DND-41 (cell line): ENCODE measurements around the gene DENND6A.

Experiments used
- ATAC-seq: fragments of 200-7000 bp; cut with Tn5 transposase; 3 replicates; pipeline ENCODE4 v1.9.1; 2021; ENCODE audit warnings: low read depth; ENCODE audit not compliant: insufficient read depth
- DNase-seq: peaks from one replicate; pipeline ENCODE4 v3.0.0-alpha.2; 2020
- H2AFZ ChIP-seq: 2 replicates; pipeline ENCODE4 v1.6.0; 2012; ENCODE audit warnings: low read depth, low read length
- H3K27ac ChIP-seq: 2 replicates; pipeline ENCODE4 v1.5.1; 2012; ENCODE audit warnings: low read length, inconsistent platforms
- H3K27me3 ChIP-seq: fragments of 200-600 bp; sonication (generic); 2 replicates; pipeline ENCODE4 v1.6.0; 2012; ENCODE audit warnings: low read length, mild to moderate bottlenecking, inconsistent platforms; ENCODE audit not compliant: insufficient read depth, poor library complexity
- H3K36me3 ChIP-seq: 2 replicates; pipeline ENCODE4 v1.5.1; 2012; ENCODE audit warnings: low read length, inconsistent platforms; ENCODE audit not compliant: insufficient read depth
- H3K4me1 ChIP-seq: 2 replicates; pipeline ENCODE4 v1.5.1; 2012; ENCODE audit warnings: mild to moderate bottlenecking, low read length; ENCODE audit not compliant: insufficient read depth
- H3K4me2 ChIP-seq: 2 replicates; pipeline ENCODE4 v1.6.0; 2012; ENCODE audit warnings: mild to moderate bottlenecking, moderate library complexity, low read length, inconsistent platforms; ENCODE audit not compliant: insufficient read depth
- H3K4me3 ChIP-seq, 2 experiments: fragments of 200-600 bp in 1 of 2; shearing (Covaris generic) in 1 of 2; 2 replicates each; pipeline ENCODE4 v1.5.1; 2012 to 2016; ENCODE audit warnings: inconsistent platforms in 2 of 2, low read length in 2 of 2, mild to moderate bottlenecking in 2 of 2, low read depth in 1 of 2, moderate library complexity in 1 of 2
- H3K79me2 ChIP-seq: 2 replicates; pipeline ENCODE4 v1.6.0; 2012; ENCODE audit warnings: low read length, inconsistent platforms; ENCODE audit not compliant: insufficient read depth
- H3K9ac ChIP-seq: 2 replicates; pipeline ENCODE4 v1.6.0; 2012; ENCODE audit warnings: low read depth, mild to moderate bottlenecking, inconsistent platforms, low read length, moderate library complexity
- H3K9me3 ChIP-seq: 2 replicates; pipeline ENCODE4 v1.5.1; 2012; ENCODE audit warnings: low read length, moderate library complexity, mild to moderate bottlenecking, inconsistent platforms; ENCODE audit not compliant: insufficient read depth, severe bottlenecking
- H4K20me1 ChIP-seq: 2 replicates; pipeline ENCODE4 v1.6.0; 2012; ENCODE audit warnings: low read length; ENCODE audit not compliant: insufficient read depth
- CTCF ChIP-seq: IDR thresholded peaks from 2 replicates; pipeline ENCODE4 v1.5.1; 2012; ENCODE audit warnings: borderline replicate concordance, low read length, moderate library complexity, mild to moderate bottlenecking; ENCODE audit not compliant: poor library complexity, severe bottlenecking; ENCODE audit errors: extremely low read depth
- EZH2 ChIP-seq: IDR thresholded peaks from 3 replicates; pipeline ENCODE4 v1.6.1; 2012; ENCODE audit warnings: borderline replicate concordance, low read depth, mild to moderate bottlenecking, moderate library complexity, low read length, inconsistent platforms; ENCODE audit not compliant: severe bottlenecking

The DENND6A gene

GRCh38 chr3:57688291-57688690 is 4.6 kb downstream of the DENND6A start:
- Histone ChIP-seq H3K36me3 (peaks cover 33% of the 10 kb centered on the region), H3K27ac (no peak overlapping the region), H3K27me3 (no peaks in the 10 kb centered on the region), H3K9me3 (no peaks in the 10 kb centered on the region), H2AFZ (no peak overlapping the region), H3K79me2 (peaks cover 97% of the 10 kb centered on the region), H3K4me2 (peak overlapping the region; percentile 83; the same call in 1 of the 2 replicates), H4K20me1 (peaks cover 78% of the 10 kb centered on the region), H3K4me3 (no peak overlapping the region), H3K4me1 (peaks cover 46% of the 10 kb centered on the region), H3K9ac (no peak overlapping the region)
- ATAC-seq (no peak), DNase-seq (no peak)
- TF ChIP-seq CTCF: no peak
- no peak for TF ChIP-seq EZH2

GRCh38 chr3:57683286-57683685 is 9.6 kb downstream of the DENND6A start:
- Histone ChIP-seq H2AFZ (no peak overlapping the region), H3K9me3 (no peaks in the 10 kb centered on the region), H4K20me1 (peaks cover 78% of the 10 kb centered on the region), H3K27me3 (no peaks in the 10 kb centered on the region), H3K4me2 (no peak overlapping the region), H3K4me3 (no peak overlapping the region), H3K9ac (no peak overlapping the region), H3K4me1 (peaks cover 16% of the 10 kb centered on the region), H3K36me3 (peaks cover 49% of the 10 kb centered on the region), H3K79me2 (peaks cover 98% of the 10 kb centered on the region), H3K27ac (no peak overlapping the region)
- DNase-seq (no peak), ATAC-seq (no peak)
- TF ChIP-seq CTCF: no peak
- TF ChIP-seq EZH2: no peak

- H3K9me3 ChIP-seq: no peaks in the 10 kb centered on the region
- ATAC-seq (no peak), DNase-seq (no peak)
- peaks cover 15% of the 10 kb centered on the region for H3K4me1 ChIP-seq
- no peak overlapping the region for H3K9ac ChIP-seq
- no peak overlapping the region for H3K4me2 ChIP-seq
- TF ChIP-seq CTCF (no peak), EZH2 (no peak)
- no peak overlapping the region for H3K4me3 ChIP-seq
- H4K20me1 ChIP-seq: peaks cover 73% of the 10 kb centered on the region
- no peaks in the 10 kb centered on the region for H3K27me3 ChIP-seq
- peaks cover 98% of the 10 kb centered on the region for H3K79me2 ChIP-seq
- H3K36me3 ChIP-seq: peaks cover 53% of the 10 kb centered on the region
- no peak overlapping the region for H2AFZ ChIP-seq
- H3K27ac ChIP-seq: no peak overlapping the region
These were observed 10.6 kb downstream of the DENND6A start for GRCh38 chr3:57682284-57682683.

- Histone ChIP-seq H3K79me2 (peaks cover 97% of the 10 kb centered on the region), H4K20me1 (peaks cover 67% of the 10 kb centered on the region)
These were observed 11.2 kb downstream of the DENND6A start for GRCh38 chr3:57681691-57682090.

More at GRCh38 chr3:57681691-57682090, 11.2 kb downstream of the DENND6A start:
- no peaks in the 10 kb centered on the region for H3K9me3 ChIP-seq
- H3K4me2 ChIP-seq: no peak overlapping the region
- H2AFZ ChIP-seq: no peak overlapping the region
- H3K4me1 ChIP-seq: peaks cover 15% of the 10 kb centered on the region
- H3K36me3 ChIP-seq: peaks cover 57% of the 10 kb centered on the region
- ATAC-seq: 0 out of 3 replicates have a peak, but pooled peaks have one; percentile 31
- no peaks in the 10 kb centered on the region for H3K27me3 ChIP-seq
- no peak overlapping the region for H3K4me3 ChIP-seq
- no peak overlapping the region for H3K9ac ChIP-seq
- no peak for DNase-seq
- no peak for TF ChIP-seq CTCF
- no peak for TF ChIP-seq EZH2
- H3K27ac ChIP-seq: no peak overlapping the region
